ENCODE data around the gene CACNA1C. TPM values are rescaled to one million over a fixed set of nuclear protein-coding genes. Genes with fewer than 3 reads are reported as not detected.

The CACNA1C gene
- total RNA-seq, 2 experiments from 2014 or later = 0.69 to 1.4 TPM

- H3K4me2 ChIP-seq (ENCODE audit: low read length) = no peak overlapping the region
- no peak overlapping the region for H2AFZ ChIP-seq (ENCODE audit: low read length)
- H3K9me3 ChIP-seq (ENCODE audit: low read length) = peaks cover 12% of the 10 kb centered on the region
- no peaks in the 10 kb centered on the region for H3K9me2 ChIP-seq (ENCODE audit: insufficient read depth, low read length)
- H3K79me2 ChIP-seq (ENCODE audit: insufficient read depth, low read depth, low read length) = no peaks in the 10 kb centered on the region
- no peaks in the 10 kb centered on the region for H3K36me3 ChIP-seq (ENCODE audit: insufficient read depth, low read length)
- ChIA-PET POLR2A (no interaction called here), CTCF (ENCODE audit: unreplicated experiment) (no interaction called here)
- TF ChIP-seq CTCF (conservative IDR thresholded peaks at IDR 0.05; ENCODE audit: low read length) = no peak
- TF ChIP-seq EZH2phosphoT487 (IDR thresholded peaks at IDR 0.05; ENCODE audit: borderline replicate concordance, low read depth, low read length) = no peak
- no TSS peak for BruUV-seq (replicated peaks)
- DNase-seq (ENCODE audit: low spot score) = no peak
- intact Hi-C loops (cut with micrococcal nuclease; ENCODE audit: unreplicated experiment) = no loop called here
- no peak overlapping the region for H3K27ac ChIP-seq (ENCODE audit: low read depth, low read length, poor library complexity, severe bottlenecking)
- no peak overlapping the region for H3K4me3 ChIP-seq (ENCODE audit: low read depth, low read length, poor library complexity, severe bottlenecking)
- no peaks in the 10 kb centered on the region for H4K20me1 ChIP-seq (ENCODE audit: insufficient read depth, low read length)
- no peaks in the 10 kb centered on the region for H3K4me1 ChIP-seq (ENCODE audit: insufficient read depth, low read length, poor library complexity, severe bottlenecking)
These were observed 117.6 kb downstream of the CACNA1C start for GRCh38 chr12:2170376-2170775.

GRCh38 chr12:2171672-2172426 lies 119.1 kb downstream of the CACNA1C start:
- no peaks in the 10 kb centered on the region for H3K4me1 ChIP-seq (ENCODE audit: insufficient read depth, low read length, poor library complexity, severe bottlenecking)
- no peaks in the 10 kb centered on the region for H4K20me1 ChIP-seq (ENCODE audit: insufficient read depth, low read length)
- H2AFZ ChIP-seq (ENCODE audit: low read length) = no peak overlapping the region
- H3K4me2 ChIP-seq (ENCODE audit: low read length) = no peak overlapping the region
- no peaks in the 10 kb centered on the region for H3K9me2 ChIP-seq (ENCODE audit: insufficient read depth, low read length)
- ChIA-PET CTCF (ENCODE audit: unreplicated experiment) (no interaction called here), POLR2A (interaction anchor here (1.0 kb wide), 1 partner anchor 38 kb away, joined by 3 read pairs; no protein-coding TSS in a partner anchor)
- H3K79me2 ChIP-seq (ENCODE audit: insufficient read depth, low read depth, low read length) = no peaks in the 10 kb centered on the region
- peaks cover 11% of the 10 kb centered on the region for H3K9me3 ChIP-seq (ENCODE audit: low read length)
- BruUV-seq (replicated peaks) = no TSS peak
- no peak for TF ChIP-seq CTCF (conservative IDR thresholded peaks at IDR 0.05; ENCODE audit: low read length)
- TF ChIP-seq EZH2phosphoT487 (IDR thresholded peaks at IDR 0.05; ENCODE audit: borderline replicate concordance, low read depth, low read length) = no peak
- intact Hi-C loops (cut with micrococcal nuclease; ENCODE audit: unreplicated experiment) = no loop called here
- DNase-seq (ENCODE audit: low spot score) = no peak
- no peak overlapping the region for H3K4me3 ChIP-seq (ENCODE audit: low read depth, low read length, poor library complexity, severe bottlenecking)
- no peak overlapping the region for H3K27ac ChIP-seq (ENCODE audit: low read depth, low read length, poor library complexity, severe bottlenecking)
- H3K36me3 ChIP-seq (ENCODE audit: insufficient read depth, low read length) = no peaks in the 10 kb centered on the region

GRCh38 chr12:2172491-2173214 lies 119.9 kb downstream of the CACNA1C start:
- no peak overlapping the region for H3K4me3 ChIP-seq (ENCODE audit: low read depth, low read length, poor library complexity, severe bottlenecking)
- ChIA-PET POLR2A (interaction anchor here (1.0 kb wide), 1 partner anchor 37 kb away, joined by 3 read pairs; no protein-coding TSS in a partner anchor), CTCF (ENCODE audit: unreplicated experiment) (no interaction called here)
- no TSS peak for BruUV-seq (replicated peaks)
- no peaks in the 10 kb centered on the region for H3K36me3 ChIP-seq (ENCODE audit: insufficient read depth, low read length)
- no peaks in the 10 kb centered on the region for H3K4me1 ChIP-seq (ENCODE audit: insufficient read depth, low read length, poor library complexity, severe bottlenecking)
- TF ChIP-seq CTCF (conservative IDR thresholded peaks at IDR 0.05; ENCODE audit: low read length) (no peak), EZH2phosphoT487 (IDR thresholded peaks at IDR 0.05; ENCODE audit: borderline replicate concordance, low read depth, low read length) (no peak)
- H3K79me2 ChIP-seq (ENCODE audit: insufficient read depth, low read depth, low read length) = no peaks in the 10 kb centered on the region
- H4K20me1 ChIP-seq (ENCODE audit: insufficient read depth, low read length) = no peaks in the 10 kb centered on the region
- no peak overlapping the region for H3K27ac ChIP-seq (ENCODE audit: low read depth, low read length, poor library complexity, severe bottlenecking)
- H2AFZ ChIP-seq (ENCODE audit: low read length) = no peak overlapping the region
- no peak overlapping the region for H3K4me2 ChIP-seq (ENCODE audit: low read length)
- no peaks in the 10 kb centered on the region for H3K9me2 ChIP-seq (ENCODE audit: insufficient read depth, low read length)
- peaks cover 3% of the 10 kb centered on the region; the same call in 1 of the 2 replicates for H3K9me3 ChIP-seq (ENCODE audit: low read length)
- intact Hi-C loops (cut with micrococcal nuclease; ENCODE audit: unreplicated experiment) = no loop called here
- no peak for DNase-seq (ENCODE audit: low spot score)
